Retina (tissue), 1 donor: ENCODE data around the gene HSD17B8.

Experiments used
- DNase-seq: peaks from one replicate; pipeline ENCODE4 v3.0.0-alpha.2; 2016

HSD17B8 gene

GRCh38 chr6:33192671-33193602 is 11.5 kb upstream of the HSD17B8 start:
- peak; percentile 57 for DNase-seq

GRCh38 chr6:33193619-33194018 is 10.8 kb upstream of the HSD17B8 start:
- DNase-seq, result peak; percentile 32

GRCh38 chr6:33194431-33194979 is 9.9 kb upstream of the HSD17B8 start:
- no peak for DNase-seq

GRCh38 chr6:33195304-33196165 is 8.9 kb upstream of the HSD17B8 start:
- no peak for DNase-seq

- DNase-seq, result peak; percentile 51
Measured at GRCh38 chr6:33197431-33198048, 6.9 kb upstream of the HSD17B8 start.

GRCh38 chr6:33198159-33198852 is 6.1 kb upstream of the HSD17B8 start:
- no peak for DNase-seq

GRCh38 chr6:33198853-33199436 is 5.5 kb upstream of the HSD17B8 start:
- no peak for DNase-seq

GRCh38 chr6:33199687-33200218 is 4.7 kb upstream of the HSD17B8 start:
- DNase-seq, result no peak

- peak; percentile 99 for DNase-seq
Measured at GRCh38 chr6:33200219-33201146, 4.0 kb upstream of the HSD17B8 start, which contains the start of the genes RXRB and SLC39A7. Gene RXRB (minus strand): TSS chr6:33200665. CDS start chr6:33200476, 189 bp downstream. Gene SLC39A7 (plus strand): TSS chr6:33200867. CDS start chr6:33201246, 379 bp downstream.

- DNase-seq, result no peak
Measured at GRCh38 chr6:33201147-33201545, 3.3 kb upstream of the HSD17B8 start.

GRCh38 chr6:33201935-33202334 is 2.5 kb upstream of the HSD17B8 start:
- no peak for DNase-seq

GRCh38 chr6:33202799-33203198 is 1.7 kb upstream of the HSD17B8 start:
- DNase-seq, result no peak

GRCh38 chr6:33203443-33204164 is 851 bp upstream of the HSD17B8 start:
- DNase-seq, result no peak

GRCh38 chr6:33204165-33204414 is 365 bp upstream of the HSD17B8 start:
- no peak for DNase-seq

- no peak for DNase-seq
Measured at GRCh38 chr6:33205191-33206026, 954 bp downstream of the HSD17B8 start.

- DNase-seq, result peak; percentile 26
Measured at GRCh38 chr6:33206027-33206863, 1.8 kb downstream of the HSD17B8 start.

GRCh38 chr6:33206864-33207551 is 2.6 kb downstream of the HSD17B8 start:
- DNase-seq, result peak; percentile 71
